GM18507 (cell line): ENCODE measurements around the gene DGAT2.
A peak's percentile ranks its signal among the peaks of the same experiment; 100 is the strongest.

Experiments
- DNase-seq: peaks from one replicate; pipeline ENCODE4 v3.0.0; 2011; ENCODE audit warnings: low read depth; ENCODE audit not compliant: insufficient read length; ENCODE audit errors: extremely low spot score
- FAIRE-seq: peaks from 2 replicates; lab custom pipeline; 2011; peaks lifted over from hg19 to GRCh38; lab: Jason Lieb, UNC

DGAT2 gene

DNA sequence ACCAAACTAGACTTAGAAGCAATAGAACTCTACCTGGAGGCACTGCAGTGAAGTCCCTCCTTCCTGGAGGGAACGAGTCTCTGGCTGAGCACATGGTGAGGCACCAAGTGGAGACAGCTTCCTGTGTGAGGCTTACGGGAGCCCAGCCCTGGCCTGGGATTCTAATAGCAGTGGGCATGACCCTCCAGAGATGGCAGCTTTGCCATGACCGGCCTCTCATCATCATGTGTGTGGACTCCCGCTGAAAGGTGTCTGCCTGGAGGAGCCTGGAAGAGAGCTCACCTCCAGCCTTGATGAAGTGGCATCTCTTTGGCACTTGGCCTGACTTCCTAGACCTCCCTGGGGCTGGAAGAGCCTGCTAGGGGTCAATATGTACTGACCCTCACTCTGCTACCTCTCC lies 8.0 kb downstream of the DGAT2 start:
- no peak for FAIRE-seq
- DNase-seq, result no peak

DNA sequence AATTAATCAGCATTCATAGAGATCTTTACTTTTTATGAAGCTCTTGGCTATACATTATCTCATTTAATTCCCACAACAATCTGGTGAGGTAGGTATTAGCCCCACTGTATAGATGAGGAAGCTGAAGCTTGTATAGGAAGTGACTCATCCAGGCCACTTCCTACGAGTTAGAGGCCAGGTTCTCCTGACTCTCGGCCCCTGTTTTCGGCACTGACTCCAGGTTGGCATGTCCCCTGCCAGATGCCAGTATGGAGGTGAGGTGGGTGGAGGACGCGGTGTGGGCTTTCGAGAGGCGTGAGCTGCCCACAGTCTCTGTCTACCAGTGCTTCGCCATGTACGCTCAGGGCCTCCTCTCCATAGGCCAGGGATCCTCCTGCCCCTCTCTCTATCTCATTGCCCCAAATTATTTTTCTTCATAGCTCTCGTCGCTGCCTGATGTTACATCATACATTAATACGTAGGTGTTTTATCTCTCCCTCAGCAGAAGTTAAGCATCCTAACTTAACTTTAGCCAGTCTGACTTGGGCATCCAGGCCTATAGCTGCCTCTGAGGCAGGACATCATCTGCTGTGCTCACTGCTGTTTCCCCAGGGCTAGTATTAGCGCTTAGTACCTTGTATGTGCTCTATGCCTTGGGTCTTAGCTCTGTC lies 9.0 kb downstream of the DGAT2 start:
- DNase-seq, result no peak
- FAIRE-seq, result no peak

DNA sequence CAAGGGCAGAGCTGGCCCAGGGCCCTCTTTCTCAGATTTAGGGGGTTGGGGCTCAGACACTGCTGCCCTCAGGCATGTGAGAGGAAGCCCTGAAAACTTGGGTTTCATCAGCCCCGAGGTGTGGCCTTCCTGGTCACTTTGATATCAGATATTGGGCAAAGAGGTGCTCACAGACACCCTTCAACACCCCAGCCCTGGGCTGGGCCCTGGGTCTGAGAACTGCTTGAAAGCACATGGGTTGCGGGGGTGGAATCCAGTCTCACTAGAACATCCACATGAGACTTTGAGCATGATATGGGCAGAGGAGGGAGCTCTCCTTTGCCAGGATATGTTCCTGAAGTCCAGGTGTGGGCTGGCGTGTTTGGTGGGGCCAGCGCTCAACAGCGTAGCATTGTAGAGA lies 10.4 kb downstream of the DGAT2 start:
- FAIRE-seq (no peak), DNase-seq (no peak)

DNA sequence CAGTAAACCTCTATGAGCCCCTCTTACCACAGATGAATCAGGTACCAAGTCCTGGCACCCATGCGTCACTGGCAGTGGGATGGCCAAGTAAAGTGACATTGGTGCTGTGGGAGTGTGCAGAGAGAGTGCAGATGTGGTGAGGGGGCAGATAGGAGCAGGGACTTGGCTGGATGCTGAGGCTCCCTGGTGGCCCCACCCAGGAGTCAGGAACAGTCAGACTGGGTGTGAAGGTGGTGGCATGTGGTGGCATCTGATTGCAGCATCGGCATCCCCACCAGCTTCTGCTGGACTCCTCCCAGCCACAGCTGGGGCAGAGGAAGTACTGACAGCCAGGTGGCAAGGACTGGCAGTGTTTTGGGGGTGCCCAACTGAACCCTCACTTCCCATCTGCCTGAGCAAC lies 11.4 kb downstream of the DGAT2 start:
- no peak for FAIRE-seq
- DNase-seq, result no peak

DNA sequence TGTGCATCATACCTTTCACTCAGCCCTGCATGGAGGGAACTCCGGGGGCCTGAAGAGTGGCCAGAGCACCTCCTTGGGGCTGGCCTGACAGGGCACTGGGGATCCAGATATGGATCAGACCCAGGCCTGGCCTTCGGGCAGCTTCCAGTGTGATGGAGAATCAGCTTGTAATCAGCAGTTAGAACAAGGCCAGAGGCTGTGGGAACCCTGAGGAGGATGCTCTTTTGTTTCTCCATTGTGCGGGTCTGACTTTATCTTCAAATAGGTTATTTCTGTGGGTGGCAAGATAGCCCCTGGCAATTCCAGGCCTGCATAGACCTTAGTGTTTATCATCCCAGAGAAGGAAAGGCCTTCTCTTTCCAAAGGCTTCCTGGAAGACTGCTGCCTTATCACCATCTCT lies 12.3 kb downstream of the DGAT2 start:
- FAIRE-seq (no peak), DNase-seq (no peak)

DNA sequence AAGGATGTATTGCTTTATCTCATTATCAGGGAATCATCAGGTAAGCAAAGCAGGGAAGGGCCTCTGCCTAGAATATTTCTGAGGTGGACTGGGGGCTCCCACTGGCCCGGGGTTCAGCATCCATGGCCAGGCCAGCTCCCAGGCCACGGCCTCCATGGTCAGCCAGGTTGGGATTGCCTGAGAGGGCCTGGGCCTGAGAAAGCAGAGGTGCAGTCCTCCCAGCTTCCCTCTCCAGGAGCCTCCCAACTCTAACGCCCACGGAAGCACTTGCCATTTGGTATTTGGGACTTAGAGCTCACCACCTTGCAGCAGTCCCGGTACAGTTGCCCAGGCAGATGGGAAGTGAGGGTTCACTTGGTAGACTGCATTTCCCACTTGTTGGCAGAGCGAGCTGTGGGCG lies 12.7 kb downstream of the DGAT2 start:
- no peak for FAIRE-seq

DNA sequence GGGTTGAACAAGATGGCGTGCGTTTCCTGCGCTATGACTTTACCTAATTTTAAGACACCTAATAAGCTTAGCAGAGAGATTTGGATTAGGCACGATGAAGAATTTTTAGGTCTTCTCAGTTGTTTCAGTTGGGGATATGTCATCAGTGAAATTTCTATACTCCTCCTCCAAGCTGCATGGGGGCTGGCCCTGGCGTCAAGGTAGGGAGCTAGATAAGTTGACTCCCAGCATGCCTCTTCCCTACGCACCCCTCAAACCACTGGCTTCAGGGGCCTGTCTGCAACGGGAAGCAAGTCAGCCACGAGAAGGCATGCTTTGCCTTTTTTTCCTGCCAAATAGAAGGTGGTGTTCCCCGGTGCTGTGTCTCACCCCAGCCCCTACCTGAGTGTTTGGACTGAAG lies 13.3 kb downstream of the DGAT2 start:
- DNase-seq (no peak), FAIRE-seq (no peak)

More for the DNA sequence above, 12.7 kb downstream of the DGAT2 start:
- DNase-seq, result no peak

DNA sequence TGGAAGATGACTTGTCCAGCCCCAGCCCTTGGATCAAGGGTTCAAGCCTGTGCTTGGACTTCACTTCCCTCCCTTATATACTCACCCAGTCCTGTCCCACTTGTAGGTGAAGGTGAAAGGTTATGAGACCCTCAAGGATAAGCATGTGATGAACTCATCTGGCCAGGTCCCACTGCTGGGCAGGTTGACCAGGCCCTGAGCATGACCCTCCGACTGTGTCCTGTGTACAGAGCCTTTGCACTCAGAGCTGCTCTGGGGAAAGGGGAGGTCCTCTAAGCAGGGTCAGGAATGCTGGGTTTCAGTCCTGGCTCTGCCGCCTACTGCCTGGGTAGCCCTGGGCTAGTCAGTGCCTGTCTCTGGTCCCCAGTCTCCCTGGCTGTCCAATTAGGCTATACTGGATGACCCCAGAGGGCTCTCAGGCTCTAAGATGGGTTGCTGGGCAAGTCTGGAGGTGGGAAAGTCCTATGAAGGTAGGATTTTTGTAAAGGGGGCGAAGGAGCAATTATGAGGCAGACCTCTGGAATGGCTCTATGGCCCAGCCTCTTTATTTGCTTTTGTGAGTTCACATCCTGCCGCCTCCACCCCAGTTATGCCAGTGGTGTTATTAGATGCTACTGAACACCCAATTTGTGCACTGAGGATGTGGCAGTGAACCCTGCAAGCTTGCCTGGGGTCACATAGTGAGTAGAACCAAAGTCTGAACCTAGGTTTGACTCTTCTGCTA lies 14.1 kb downstream of the DGAT2 start:
- FAIRE-seq (no peak), DNase-seq (no peak)

DNA sequence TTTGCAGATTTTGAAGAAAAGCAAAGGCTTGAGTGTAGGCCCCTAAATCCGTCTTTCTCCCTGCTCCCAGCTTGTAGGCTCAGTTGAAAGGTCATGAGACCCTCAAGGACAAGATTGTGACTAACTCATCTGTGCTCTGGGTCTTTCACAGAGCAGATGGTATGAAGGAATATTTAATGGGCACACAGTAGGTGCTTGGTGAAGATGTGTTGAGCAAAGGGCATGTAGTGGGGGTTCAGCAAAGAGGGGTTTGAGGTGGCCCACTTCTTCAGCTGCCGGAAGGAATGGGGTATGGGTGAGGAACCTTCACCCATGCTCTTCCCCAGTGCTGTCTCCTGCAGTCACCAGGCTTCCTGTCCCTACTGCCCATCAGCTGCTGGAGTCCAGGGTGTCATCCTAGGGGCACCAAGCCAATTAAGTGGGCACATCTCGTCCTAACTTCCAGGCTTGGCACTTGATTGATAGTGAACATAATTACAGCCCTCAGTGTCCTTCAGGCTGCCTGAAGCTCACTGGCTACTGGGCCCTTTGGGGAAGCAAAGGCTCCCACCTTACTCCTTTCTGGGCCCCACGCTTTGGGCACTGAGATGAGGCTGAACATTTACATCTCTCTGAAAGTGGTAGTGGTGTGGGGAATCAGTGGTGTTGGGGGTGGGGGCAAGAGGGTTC lies 15.0 kb downstream of the DGAT2 start:
- no peak for FAIRE-seq
- no peak for DNase-seq

DNA sequence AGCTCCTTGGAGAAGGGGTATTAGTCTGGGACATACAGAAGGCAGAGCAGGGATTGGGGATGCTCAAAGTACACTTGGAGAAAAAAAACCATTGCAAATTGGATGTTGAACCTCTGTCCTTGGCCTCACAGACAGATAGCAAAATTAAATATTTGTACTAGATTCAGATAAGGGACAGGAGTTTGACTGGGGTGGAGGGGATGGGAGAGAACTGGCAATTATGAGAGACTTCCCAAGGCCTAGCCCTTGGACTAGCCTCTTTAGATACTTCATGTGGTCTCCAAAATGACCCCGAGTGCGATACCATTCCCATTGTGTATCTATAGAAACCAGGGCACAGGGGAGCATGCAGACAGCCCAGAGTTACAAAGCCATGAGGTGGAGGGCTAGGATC lies 15.5 kb downstream of the DGAT2 start:
- FAIRE-seq, result no peak
- no peak for DNase-seq

DNA sequence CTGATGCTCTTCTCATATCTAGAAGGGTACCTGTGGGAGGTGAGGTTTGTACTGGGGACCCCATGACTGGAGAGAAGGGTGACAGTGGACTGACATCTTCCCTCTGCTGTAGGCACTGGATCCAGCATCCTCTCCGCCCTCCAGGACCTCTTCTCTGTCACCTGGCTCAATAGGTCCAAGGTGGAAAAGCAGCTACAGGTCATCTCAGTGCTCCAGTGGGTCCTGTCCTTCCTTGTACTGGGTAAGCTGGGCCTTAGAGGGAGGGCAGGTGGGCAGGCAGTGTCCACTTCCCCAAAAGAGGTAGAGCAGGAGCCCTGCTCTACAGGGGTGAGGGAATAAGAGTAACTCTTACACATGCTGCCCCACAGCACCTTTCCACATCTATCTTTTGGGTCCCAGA lies 15.9 kb downstream of the DGAT2 start:
- DNase-seq (no peak), FAIRE-seq (no peak)

DNA sequence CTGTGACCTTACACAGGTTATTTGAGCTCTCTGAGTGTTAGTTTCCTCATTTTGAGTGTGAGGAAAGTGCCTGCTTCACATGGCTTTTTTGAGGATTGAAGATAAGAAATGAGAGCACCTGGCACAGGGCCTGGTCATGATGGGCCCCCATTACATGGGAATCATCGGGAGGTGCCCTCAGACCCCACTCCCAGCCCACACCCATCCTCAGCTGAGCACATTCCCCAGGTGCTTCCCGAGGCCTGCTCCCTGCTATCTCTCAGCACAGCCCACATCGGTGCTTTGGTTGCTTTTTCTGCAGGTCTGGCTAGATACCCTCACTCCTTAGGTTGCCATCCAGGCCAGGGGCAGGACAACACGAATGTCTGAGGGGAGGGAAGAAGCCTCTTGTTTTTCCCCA lies 16.6 kb downstream of the DGAT2 start:
- FAIRE-seq, result no peak
- no peak for DNase-seq

DNA sequence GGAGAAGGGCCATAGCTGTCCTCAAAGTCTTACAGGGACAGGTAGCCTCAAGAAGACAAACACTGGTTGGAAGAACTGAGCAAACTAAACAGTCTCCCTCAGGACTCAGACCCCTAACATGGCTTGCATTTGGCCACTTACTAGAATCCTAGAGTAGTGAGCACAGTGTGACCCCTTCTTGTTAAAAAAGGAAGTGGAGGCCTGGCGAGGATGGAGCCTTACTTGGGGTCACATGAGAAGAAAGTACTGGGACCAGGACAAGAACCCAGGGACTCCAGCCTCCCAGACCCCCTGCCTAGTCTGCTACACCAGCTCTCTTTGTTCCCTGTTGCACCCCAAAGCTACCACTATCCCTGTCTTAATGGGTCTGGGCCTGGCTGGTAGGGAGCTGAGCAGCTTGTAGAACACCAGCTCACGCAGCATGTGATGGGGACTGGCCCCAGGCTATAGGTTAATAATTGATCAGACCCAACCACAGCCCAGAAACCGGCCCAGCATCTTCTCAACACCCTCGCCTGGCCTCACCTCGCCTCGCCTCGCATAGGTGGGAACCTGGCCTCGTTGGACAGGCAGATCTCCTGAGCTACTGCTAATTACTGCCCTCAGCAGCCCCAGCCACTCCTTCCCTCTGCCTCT lies 17.6 kb downstream of the DGAT2 start:
- FAIRE-seq, result peak; percentile 83
- peak; percentile 75 for DNase-seq

DNA sequence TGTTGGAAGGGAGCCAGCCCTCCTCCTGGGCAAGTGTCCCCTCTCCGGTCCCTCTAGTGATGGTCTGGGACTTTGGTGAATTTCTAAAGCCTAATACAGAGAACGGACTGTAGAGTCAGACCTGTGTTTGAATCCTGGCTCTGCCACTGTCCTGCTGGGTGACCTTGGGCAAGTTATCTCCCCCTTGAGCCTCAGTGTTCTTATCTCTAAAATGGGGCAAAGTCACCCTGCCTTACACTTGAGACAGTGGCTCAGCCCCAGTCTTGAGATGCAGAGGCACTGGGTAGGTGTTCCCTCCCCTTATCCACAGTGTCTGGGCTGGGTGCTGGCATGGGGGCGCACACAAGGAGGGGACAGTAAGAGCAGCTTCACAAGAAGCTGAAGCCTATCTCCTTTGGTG lies 20.9 kb downstream of the DGAT2 start:
- DNase-seq (no peak), FAIRE-seq (no peak)

DNA sequence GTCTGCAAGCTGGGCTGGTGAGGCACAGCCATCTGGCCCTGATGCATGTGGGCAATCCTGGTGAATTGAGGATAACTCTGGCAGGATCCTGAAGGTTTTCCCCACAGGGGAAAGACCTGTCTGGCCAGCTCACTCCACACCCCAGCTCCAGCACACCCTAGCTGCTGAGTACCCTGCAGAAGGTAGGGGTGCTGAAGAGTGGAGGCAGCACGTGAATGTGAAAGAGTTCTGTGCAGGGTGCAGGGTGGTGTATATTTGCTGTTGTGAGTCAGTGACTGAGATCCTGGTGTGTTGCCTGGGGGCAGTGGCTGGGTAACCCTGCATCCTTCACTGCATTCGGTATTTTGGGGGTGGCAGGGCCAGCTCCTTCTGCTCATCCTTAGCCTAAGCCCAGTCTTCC lies 22.4 kb downstream of the DGAT2 start:
- DNase-seq (no peak), FAIRE-seq (no peak)

DNA sequence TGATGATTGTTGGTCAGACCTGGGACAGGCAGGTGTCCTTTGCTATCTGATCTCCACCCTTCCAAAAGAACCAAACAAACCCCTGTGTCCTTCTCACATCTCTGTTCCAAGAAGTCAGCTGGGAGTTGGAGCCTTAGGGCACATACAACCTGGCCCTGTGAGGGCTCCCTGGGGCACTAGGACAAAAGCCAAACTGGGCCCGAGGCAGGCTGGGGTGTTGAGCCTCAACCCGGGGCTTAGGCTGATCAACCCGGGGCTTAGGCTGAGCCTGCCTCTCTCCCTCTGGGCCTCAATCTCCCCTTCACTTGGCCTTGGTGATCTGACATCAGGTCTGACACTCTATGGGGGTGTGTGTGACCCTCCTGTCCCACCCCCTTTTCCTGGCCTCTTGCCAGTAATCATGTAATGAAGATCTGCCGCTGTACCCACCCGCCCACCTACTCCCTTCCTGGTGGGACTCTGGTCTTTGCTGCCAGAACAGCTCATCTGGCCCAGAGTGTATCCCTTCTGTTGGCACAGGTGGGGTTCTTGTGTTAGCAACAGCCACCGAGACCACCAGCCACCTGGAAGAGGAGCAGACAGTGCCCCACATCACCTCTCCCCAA lies 23.7 kb downstream of the DGAT2 start:
- no peak for DNase-seq
- no peak for FAIRE-seq

DNA sequence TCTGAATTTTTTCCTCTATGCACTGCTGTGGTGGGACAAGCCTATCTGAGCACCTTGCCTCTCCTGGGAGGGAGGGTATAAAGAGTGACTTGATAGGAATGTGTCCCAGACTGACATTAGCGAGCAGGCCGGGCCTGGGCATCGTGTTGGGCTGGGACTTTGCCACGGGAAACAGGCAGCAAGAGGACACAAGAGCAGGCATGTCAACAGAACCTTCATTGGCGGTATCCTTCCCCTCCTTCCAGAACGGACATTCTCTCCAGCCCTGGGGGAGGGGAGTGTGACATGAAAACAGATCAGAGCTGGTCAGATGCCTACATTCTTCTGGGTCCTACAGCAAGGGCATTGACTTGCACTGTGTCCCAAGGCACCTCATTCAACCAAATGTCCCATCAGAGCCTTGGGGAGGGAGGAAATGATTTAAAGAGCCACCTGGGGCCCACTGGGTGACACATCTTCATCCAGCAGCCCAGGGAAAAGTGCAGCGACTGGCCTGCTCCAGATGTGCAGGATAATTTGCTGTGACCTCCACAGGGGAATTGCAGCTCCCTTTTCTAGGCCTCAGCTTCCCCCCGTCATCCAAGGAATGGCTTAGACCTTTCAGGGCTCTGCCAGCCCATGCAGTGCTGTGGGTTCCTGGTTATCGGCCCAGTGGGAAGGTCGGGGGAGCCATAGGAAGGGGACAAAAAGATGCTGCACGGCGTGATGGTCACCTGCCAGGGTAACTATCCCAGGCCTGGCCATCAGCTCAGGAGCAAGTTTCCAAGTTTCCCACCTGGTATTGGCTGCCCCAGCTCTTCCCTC lies 24.6 kb downstream of the DGAT2 start:
- DNase-seq (no peak), FAIRE-seq (no peak)

DNA sequence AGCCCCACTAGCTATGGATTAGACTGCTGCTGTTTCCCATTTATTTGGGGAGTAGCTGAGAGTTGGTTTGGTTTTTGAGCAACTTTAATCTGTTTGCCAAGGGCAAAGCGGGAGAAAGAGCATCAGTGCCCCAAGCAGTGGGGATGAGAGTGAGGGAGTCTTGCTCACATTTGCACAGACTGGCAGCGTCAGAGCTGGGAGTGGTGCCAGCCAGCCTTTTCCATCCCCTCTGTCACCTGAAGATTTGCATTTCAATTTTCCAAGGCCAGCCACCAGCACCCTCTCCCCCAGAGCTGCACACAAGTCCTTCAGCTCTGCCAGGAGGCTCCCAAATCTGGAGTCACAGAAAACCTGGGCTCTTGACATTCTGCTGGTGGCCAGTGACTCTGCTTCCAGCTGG lies 25.4 kb downstream of the DGAT2 start:
- no peak for FAIRE-seq

DNA sequence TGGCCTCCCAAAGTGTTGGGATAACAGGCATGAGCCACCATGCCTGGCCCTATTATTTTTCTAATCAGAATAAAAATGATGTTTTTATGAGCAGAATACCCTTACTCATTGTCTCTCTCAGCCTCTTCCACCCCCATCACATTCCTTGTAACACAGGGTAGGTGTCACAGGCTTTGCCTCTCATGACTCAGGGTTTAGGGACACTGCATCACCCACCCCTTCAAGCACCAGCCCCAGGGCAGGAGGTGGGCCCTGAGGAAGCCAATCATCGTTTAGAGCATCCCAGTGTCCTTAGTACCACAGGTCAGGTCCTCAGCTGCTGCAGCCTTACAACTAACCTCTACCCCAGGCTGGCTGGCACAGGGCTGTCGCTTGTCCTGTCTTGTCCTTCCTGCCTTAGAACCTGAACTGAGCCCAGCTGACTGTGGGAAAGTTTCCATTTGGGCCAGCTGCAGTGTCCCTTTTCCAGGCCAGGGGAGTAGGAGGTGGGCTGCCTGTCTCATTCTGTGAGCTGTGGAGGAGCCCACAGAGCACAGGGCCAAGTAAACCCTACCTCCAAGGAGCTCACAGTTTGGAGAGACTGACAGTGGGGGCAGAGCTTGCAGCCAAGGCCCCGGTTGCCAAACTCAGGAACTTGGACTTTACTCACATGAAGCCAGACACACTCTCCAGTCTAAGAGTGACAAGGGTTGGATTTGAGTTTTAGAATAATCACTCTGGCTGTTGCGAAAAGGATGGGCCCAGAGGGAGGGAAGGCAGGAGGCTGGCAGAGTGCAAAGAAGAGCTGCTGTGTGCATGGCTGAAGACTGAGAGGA lies 26.9 kb downstream of the DGAT2 start:
- FAIRE-seq, result no peak

More for the DNA sequence above, 25.4 kb downstream of the DGAT2 start:
- no peak for DNase-seq

More for the DNA sequence above, 26.9 kb downstream of the DGAT2 start:
- DNase-seq, result no peak
